ENCODE measurements around the gene SAMD10.

SAMD10 gene

DNA sequence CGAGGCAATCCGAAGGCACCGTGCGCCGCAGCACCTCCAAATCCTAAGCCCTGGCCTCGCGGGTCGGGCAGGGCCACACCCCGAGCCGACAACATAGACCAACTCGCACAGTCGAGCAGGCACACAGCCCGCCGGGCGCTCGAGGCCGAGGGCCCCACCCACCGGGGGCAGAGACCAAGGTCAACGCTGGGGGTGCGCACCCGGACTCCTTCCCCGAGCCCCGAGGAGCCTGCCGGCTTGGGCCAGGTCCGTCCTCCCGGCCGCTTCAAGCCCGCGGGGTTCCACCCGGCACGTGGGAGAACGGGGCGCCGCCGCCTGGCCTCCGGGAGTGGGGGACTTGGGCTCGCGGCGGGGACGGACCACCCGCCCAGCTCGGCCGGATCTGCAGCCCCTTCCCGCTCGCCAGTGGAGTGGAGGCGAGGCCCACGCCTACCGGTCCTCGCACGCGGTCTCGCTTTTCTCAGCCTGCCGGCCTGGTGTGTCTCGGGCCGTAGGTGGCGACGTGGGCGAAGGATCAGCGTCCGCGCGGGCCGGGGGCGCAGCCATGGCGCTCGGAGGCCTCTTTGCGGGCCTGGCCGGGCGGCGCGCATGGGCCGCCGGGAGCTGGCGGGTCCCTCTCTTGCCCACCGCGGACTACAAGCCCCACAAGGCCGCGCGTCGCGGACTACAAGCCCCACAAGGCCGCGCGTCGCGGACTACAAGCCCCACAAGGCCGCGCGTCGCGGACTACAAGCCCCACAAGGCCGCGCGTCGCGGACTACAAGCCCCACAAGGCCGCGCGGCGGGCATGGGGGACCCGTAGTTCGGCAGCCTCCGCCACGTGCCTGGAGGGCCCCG, 23.4 kb downstream of the SAMD10 start, which contains the start of gene UCKL1:
Gene UCKL1 (minus strand): TSS at position 590 of the 837 bp plus-strand sequence. CDS start 44 bp downstream, at position 546.
- DNase-seq (ENCODE audit: insufficient read length, low spot score): peak; percentile 94
- no peak for FAIRE-seq
- TF ChIP-seq, protein P1, sequence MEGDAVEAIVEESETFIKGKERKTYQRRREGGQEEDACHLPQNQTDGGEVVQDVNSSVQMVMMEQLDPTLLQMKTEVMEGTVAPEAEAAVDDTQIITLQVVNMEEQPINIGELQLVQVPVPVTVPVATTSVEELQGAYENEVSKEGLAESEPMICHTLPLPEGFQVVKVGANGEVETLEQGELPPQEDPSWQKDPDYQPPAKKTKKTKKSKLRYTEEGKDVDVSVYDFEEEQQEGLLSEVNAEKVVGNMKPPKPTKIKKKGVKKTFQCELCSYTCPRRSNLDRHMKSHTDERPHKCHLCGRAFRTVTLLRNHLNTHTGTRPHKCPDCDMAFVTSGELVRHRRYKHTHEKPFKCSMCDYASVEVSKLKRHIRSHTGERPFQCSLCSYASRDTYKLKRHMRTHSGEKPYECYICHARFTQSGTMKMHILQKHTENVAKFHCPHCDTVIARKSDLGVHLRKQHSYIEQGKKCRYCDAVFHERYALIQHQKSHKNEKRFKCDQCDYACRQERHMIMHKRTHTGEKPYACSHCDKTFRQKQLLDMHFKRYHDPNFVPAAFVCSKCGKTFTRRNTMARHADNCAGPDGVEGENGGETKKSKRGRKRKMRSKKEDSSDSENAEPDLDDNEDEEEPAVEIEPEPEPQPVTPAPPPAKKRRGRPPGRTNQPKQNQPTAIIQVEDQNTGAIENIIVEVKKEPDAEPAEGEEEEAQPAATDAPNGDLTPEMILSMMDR (IDR thresholded peaks at IDR 0.05; ENCODE audit: insufficient read depth, missing control alignments): no peak

DNA sequence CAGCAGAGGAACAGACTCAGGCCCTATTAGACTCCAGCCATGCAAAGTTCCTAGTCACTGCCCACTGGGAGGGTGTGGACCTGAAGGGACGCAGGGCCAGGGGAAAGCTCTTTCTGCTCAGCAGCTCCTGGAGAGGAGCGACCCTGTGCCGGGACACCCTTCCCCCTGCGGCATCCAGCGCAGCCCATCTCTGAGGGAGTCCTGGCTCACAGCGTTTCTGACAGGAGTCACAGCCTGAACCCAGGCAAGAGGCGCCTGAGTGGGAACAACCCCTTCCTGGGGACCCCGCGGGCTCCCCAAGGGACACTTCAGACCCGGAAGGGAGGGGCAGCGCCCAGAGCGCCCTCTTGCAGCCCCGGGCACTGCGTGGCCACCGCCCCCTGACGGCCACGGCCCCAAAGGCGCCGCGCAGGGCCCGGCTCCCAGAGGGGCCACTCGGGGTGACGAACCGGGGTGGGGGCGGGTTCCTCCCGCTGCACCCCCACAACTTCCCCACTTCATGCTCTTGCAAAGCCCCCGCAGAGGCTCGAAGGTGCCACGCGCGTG, 24.1 kb downstream of the SAMD10 start:
- DNase-seq (ENCODE audit: insufficient read length, low spot score) (peak; percentile 68), FAIRE-seq (no peak)
- TF ChIP-seq, protein P1 (IDR thresholded peaks at IDR 0.05; ENCODE audit: insufficient read depth, missing control alignments): peak; percentile 34

DNA sequence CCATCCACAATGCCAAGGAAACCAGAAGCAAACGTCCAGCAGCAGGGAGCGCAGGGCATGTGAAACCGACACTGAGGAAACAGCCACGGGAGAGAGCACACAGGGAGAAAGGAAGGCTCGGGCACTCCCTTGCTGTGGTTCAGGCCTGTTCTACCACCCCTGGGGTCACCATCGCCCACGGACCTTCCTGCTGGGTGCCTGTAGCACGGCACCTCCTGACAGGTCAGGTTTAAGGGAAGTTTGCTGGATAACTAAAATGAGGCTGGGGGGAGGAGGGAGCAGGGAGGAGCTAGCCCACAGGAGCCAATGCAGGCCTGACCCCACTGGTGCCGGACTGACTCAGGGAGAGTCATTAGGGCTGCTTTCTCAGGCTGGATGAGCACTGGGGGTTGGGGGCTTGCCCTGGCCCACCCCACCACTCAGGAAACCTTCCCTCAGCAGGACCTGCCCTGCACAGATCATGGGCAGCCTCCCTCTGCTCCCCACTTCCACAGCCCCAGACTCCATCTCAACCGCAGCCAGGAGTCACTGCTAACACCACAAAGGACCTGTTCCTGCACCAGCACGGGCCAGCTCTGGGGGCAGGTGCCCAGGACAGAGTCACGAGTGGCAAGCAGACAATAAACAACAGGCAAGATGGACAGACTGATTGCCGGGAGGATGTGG, 25.5 kb downstream of the SAMD10 start:
- TF ChIP-seq, protein P1 (IDR thresholded peaks at IDR 0.05; ENCODE audit: insufficient read depth, missing control alignments): no peak
- DNase-seq (ENCODE audit: insufficient read length, low spot score): no peak
- no peak for FAIRE-seq

DNA sequence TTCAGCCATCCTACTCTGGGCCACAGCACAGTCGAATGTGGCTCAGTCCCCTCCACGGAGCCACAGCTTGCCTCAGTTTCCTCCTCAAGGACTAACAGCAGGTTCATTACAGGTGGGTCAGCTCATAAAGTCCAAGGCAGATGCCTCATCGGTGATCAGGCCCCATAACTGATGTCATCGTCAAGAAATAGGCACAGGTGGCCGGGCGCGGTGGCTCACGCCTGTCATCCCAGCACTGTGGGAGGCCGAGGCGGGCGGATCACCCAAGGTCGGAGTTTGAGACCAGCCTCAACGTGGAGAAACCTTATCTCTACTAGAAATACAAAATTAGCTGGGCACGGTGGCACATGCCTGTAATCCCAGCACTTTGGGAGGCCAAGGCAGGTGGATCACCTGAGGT, 26.7 kb downstream of the SAMD10 start:
- FAIRE-seq (no peak), DNase-seq (ENCODE audit: insufficient read length, low spot score) (no peak)
- TF ChIP-seq, protein P1 (IDR thresholded peaks at IDR 0.05; ENCODE audit: insufficient read depth, missing control alignments): no peak

GRCh38 chr20:63952210-63952535, 27.3 kb downstream of the SAMD10 start:
- TF ChIP-seq, protein P1 (IDR thresholded peaks at IDR 0.05; ENCODE audit: insufficient read depth, missing control alignments): no peak
- no peak for DNase-seq (ENCODE audit: insufficient read length, low spot score)
- FAIRE-seq: no peak

- TF ChIP-seq, protein P1 (IDR thresholded peaks at IDR 0.05; ENCODE audit: insufficient read depth, missing control alignments): no peak
- FAIRE-seq: no peak
These were observed 27.8 kb downstream of the SAMD10 start for GRCh38 chr20:63951398-63952209.

More at GRCh38 chr20:63951398-63952209, 27.8 kb downstream of the SAMD10 start:
- DNase-seq (ENCODE audit: insufficient read length, low spot score): no peak
